Glomerular visceral epithelial cell (primary cell): ENCODE results near the gene CLEC16A.
"Not testable (repeated sequence)": the region's sequence is repeated elsewhere in the genome, so short reads cannot be mapped to it uniquely, and the experiment has no call there.

Experiments used
- DNase-seq: peaks from one replicate; pipeline ENCODE4 v3.0.0-alpha.2; 2016; ENCODE audit errors: extremely low spot score

Gene CLEC16A

DNA sequence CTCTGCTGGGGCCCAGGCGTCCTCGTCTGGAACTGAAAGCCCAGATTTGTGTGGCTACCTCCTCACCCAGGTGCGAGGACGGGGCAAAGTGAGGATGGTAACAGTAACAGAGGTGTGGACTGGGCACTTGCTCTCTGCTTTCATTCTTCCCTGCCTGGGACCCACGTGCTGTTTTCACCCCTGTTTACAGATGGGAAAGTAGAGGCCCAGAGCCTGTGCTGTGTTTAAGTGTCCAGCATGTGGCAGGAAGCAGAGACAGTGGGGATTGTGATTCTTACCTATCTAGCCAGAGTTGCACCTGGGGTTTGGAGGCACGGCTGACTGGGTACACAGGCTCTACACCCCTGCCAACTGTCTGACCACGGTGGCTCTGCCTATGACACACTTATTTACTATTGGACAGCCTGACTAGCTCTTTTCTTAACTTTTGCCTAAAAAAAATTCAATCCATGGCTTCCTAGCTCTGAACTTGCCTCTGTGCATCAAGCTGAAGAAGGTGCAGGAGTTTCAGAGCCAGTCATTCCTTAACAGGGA is 155.4 kb downstream of the CLEC16A start:
- DNase-seq, result no peak

DNA sequence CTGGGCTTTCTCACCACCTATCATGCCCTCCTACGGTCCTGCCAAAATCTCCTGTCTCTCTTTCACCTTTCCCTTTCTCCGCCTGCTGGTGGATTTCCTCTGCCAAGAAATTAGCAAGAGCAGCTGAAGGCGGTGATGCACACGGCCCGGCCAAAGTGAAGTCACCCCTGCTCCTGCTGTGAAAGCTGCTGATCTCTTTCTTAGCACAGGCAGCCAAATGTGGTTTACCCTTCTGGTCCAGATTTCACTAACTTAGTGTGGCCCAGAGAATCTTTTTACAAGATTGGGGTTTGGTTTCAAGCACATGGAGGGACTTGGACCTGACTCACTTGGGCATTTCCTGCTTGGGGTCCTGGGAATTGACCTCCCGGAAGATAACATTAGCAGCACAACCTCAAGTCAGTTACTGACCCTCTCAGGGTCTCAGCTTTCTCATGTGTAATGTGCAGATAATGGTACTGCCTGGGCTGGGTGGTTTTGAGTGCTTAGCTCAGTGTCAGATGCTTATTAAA is 155.9 kb downstream of the CLEC16A start:
- DNase-seq, result peak; percentile 77

DNA sequence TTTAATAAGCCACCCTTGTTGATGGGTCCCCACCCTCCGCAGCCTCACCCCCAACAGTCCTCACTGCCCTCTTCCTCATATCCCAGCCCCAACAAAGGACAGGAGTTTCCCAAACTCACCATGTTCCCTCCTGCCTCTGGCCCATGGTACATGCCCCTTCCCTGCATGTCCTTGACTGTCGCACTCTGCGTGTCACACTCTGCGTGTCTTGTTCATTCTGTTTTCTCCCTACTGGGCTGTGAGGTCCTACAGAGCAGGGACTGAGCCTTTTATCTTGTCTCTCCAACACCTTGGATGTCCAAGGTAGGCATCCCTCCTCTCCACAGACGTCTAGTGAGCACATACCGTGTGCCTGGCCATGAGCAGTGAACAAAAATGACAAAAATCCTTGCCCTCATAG is 156.9 kb downstream of the CLEC16A start:
- no peak for DNase-seq

DNA sequence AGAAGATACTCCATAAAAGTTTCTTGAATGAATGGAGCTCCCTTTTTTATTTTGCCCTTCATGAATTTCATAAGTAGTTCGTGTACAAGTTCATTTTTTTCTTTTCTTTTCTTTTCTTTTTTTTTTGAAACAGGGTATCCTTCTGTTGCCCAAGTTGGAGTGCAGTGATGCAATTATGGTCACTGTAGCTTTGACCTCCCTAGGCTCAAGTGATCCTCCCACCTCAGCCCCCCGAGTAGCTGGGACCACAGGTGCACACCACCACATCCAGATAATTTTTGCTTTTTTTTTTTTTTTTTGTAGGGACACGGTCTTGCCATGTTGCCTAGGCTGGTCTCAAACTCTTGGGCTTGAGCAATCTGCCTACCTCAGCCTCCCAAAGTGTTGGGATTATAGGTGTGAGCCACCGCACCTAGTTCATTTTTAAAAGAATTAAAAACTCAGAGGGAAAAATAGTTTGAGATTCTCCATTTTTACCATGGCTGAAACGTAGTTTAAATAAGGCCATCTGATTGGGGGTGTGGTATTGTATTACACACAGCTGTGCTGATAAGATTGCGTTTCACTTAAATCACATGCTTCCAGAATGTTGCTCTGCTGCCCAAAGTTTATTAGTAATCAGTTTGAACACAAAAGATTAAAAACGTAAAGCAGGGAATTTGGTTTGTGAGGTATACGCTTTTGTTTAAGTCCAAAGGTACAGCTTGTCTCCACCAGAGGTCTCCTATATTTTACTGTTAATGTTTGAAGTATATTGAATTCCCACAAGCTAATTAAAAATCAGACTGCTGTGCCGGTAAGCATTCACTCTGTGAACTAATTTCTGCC is 157.5 kb downstream of the CLEC16A start:
- no peak for DNase-seq

DNA sequence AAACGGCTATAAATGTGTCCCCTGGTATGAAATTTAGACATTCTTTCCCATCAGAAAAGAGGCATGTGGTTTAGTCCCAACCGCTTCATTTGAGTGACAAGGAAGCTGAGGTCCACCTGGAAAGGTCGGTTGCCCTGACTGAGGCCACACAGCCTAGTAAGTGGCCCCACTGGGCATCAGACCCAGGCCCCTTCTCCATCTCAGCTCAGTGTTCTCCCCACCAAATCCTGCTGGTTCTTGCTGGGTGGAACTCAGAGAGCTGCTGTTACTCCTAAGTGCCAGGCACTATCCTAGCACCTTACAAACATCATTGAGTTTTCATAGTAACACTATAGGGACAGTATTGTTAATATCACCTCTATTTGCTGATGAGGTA is 158.1 kb downstream of the CLEC16A start:
- DNase-seq, result no peak

DNA sequence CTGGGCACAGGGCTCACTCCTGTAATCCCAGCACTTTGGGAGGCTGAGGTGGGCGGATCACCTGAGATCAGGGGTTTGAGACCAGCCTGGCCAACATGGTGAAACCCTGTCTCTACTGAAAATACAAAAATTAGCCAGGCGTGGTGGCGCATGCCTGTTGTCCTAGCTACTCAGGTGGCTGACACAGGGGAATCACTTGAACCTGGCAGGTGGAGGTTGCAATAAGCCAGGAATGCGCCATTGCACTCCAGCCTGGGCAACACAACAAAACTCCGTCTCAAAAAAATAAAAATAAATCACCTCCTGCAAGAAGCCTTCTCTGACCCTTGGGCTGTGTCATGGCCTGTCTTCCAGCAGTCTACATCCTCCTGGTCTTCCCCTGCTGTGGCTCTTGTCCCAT is 158.9 kb downstream of the CLEC16A start:
- DNase-seq, result not testable (repeated sequence)

DNA sequence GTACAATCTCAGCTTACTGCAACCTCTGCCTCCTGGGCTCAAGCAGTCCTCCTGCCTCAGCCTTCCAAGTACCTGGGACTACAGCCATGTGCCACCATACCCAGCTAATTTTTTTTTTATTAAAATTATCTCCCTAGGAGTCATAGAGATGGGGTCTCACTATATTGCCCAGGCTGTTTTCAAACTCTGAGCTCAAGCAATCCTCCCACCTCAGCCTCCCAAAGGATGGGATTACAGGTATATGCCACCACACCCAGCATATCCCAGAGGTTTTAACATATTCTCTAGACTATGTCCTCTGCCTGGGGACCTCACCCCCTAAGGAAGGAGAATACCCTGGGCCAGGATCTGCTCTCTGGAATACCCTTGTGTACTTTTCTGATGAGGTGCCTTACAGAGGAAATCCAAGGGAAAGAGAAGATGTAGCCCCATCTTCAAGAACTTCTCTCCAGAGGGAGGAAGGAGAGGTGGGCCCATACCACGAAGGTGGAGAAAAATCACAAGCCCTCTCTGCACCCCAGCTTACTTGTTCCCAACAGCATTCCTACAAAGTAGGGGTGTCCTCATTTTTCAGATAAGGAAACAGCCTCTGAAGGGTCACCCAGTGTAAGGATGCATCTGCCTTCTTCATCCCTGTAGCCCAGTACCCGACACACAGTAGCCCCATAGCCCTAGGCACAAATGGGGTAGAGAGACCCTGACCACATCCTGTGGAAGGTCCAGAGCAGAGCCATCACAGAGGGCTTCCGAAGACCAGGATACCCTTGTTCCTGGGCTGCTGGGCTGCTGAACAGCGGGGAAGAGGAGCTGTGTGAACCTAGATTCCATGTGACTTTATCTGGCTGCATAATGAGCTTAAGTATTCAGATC is 160.0 kb downstream of the CLEC16A start:
- no peak for DNase-seq

DNA sequence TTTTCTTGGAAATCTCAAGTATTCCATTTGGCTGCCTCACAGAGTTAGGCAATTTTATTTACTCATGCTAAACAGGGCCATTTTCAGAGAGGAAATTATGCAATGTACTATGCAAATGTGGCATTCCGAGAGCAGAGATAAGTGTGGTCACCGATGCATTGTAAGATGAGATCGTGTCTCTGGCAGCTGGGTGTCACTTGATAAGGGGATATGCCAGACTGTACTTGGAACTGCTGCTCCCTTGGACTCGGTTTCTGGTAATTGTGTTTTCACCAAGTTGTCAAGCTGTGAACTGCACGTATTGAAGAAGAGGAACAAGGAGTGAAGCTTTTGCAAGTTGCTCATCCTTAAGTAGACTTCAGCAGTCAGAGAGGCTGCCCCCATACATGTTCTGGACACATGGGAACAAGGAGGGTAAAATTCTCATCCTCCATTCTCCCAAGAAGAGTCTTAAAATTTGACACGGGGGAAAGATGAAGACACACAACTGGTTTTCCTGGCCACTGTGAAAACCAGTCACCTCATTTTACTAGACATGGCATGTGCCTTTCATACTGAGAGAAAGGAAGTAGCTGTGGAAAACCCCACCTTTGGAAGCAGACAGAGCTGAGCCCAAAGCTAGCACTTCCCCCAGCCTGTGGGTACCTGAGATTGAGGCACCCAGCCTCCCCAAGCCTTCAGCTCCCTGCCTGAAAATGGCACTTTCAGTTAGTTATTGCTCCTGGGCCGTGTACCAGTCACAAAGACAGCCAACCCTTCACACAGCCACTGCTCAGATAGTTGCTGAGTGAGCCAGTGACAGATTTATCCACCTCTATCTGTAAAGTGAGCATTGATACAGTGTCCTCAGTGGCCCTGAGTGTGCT is 160.9 kb downstream of the CLEC16A start:
- peak; percentile 58 for DNase-seq

DNA sequence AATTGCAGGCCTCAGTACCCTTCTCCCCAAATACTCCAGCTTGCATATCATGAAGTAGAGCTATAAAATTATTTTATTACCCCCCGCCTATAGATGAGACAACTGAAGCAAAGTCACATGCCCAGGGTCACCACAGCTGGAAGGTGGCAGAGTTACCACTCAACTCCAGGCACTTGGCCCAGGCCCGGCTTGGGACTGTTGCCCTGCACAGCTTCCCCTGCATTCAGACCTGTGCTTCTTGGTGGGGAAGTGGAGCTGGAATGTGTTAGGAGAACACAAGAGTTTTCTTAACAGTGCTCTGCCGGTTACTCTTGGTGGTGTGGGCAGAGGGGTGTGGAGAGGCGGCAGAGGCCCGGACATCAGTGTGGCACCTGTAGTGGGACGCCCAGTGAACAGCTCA is 162.4 kb downstream of the CLEC16A start:
- DNase-seq, result no peak

DNA sequence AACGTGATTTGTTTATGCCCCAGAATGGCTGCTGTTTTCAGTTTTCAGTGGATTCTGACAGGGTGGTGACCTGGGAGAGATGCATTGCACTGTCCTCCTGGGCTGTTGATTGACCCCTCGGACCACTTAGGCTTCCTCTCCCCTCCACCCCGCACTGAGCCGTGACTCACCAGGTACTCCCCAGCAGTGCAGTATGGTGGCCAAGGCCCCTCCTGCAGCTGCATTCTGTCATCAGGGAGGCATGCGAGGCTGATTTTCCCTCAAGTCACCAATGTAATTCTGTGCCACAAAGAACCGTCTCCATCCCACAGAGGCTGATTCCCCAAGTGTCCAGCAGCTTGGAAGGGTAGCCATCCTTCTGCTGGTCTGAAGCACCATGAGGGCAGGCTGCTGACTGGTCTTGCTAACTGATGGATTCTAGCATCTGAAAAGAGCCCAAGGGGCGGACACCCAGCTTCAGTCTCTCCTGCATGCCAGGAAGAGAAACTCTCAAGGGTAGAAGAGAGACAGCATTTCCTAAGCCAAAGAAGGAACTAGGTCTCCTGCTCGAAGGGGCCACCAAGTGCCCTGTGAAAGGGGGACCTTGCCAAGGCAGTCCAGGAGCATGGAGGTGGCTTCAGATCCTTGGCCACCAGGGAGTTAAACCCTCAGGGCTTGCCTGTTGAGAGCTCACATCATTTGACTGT is 163.6 kb downstream of the CLEC16A start:
- peak; percentile 70 for DNase-seq

DNA sequence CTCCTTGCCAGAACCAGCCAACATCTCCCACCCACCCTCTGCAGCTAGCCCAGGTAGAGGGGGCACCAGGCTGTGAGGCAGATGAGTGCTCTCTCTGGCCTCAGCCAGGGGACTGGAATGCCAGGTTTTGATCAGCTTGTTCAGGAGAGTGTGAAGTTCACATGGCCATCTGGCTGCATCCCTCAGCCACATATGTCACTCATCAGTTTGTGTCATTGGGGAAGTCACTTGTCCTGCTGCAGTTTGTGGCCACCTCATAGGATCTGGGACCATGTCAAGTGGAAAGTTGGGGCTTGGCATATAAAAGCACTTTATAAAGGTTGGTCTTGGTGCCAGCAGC is 164.1 kb downstream of the CLEC16A start:
- DNase-seq, result no peak

DNA sequence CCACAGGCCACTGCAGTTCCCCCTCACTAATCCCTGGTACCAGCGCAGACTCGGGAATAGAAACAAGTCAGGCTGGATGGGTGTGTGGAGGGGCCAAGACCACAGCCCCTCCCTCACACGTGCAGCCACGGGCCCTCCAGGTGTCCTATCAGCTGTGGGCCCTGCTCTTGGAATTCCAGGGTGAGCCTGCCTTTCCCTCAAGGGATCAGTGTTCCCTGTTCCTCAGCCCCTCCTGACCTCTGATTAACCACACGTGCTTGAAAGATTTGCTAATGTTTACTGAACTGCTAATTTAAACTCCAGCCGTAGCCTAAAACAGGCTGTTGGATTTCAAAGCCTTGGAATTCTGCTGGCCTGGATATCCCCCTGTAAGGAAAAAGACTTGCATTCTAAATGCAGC is 165.2 kb downstream of the CLEC16A start:
- DNase-seq, result no peak

DNA sequence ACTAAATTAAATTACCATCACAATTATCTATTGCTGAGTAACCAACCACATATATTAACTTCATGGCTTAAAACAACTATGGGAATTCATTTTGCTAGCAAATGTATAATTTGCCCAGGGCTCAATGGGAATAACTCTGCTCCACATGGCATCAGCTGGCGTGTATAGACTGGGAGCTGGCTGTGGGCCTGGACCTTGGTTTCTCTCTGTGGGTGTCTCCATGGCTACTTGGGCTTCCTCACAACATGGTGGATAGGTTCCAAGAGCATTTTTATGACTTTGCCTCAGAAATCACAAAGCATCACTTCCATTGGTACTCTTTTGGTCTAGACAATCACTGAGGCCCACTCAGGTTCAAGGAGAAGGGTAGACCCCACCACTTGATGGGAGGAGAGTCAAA is 166.8 kb downstream of the CLEC16A start:
- no peak for DNase-seq

DNA sequence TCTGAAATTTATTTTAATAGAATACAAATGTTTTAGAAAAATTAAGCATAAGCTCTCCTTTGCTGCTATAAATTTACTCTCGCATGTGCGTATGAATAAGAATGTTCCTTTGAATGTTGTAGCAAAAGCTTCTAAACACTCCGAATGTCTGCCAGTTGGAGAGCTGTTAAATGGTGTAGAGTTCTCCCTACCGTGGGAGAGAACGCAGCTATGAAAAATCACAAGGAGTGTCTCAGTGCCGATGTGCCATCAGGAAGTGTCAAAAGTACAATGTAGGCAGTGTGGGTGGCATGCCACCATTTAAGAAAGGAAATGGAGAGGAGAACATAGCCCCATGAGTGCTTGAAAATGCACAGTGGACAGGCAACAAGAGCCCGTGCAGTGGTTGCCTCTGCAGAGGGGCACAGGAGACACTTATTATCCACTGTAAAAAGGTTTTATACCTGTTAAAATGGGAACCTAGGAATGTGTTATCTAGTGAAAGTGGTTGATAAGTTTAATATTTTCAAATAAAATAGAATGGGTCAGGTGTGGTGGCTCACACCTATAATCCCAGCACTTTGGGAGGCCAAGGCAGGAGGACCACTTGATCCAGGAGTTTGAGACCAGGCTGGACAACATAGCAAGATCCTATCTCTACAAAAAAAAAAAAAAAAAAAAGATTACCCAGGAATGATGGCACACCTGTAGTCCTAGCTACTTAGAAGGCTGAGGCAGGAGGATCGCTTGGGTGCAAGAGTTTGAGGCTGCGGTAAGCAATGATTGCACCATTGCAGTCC is 167.7 kb downstream of the CLEC16A start:
- no peak for DNase-seq

DNA sequence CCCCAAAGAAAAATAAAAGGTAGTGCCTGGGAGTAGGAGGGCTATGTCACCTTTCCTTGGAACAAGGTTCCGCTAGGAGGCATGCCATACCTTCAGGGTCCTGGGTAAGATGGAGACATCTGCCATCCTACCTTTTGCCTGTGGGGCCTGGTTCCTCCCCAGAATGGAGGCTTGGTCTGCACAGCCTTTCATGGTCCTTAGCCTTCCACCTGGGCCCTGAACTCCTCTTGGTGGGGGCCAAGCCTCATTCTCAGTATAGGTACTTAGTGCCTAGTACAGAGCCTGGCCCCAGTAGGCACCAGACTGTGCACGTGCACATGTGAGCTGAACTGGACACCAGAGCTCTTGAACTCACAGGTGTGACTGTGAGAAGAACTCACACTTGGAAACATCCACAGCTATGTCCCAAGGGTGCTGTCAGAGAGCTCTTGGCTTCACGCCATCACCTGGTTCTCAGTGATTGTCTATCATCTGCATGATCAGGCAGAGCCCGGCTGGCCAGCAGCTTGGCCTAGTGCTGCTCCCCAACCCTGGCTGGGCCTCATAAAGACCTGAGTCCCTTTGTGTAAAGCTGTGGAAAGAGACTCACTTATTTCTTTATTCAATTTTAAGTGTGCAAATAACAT is 168.5 kb downstream of the CLEC16A start:
- DNase-seq, result no peak

DNA sequence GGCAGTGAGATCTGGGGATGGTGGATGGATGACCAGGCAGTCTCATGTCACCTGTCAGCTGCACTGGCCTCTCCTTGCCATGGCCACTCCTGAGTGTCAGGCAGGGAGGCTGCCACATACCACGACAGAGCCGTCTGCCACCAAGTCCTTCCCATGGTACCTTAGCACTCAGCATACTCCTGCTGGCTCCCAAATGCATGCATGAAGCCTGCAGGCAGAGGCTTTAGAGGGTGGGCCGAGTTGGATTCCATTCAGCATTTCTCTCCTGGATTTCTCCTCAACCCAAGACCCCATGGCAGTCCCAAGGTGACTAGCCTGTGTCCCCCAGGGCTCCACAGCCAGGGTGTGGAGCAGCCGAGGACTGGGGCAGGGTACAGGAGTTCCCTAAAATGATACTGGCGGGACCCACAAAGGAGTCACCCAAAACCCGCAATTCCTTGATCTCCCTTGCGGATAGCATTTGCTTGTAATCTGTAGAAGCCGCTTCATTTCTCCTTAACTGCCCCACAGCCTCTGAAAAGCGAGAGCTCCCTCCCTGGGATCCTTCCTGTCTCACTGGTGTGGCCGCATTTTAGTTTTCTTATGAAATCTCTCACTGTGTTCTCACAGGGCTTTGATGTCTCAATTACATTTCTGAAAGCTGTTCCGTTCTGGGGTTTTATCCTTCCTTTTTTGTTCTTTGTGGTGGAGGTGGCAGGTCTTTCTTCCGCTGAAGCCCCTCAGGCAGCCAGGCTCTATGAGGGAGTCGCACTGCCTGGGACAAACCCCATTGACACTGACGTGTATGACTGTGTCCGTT is 170.2 kb downstream of the CLEC16A start:
- DNase-seq, result no peak

DNA sequence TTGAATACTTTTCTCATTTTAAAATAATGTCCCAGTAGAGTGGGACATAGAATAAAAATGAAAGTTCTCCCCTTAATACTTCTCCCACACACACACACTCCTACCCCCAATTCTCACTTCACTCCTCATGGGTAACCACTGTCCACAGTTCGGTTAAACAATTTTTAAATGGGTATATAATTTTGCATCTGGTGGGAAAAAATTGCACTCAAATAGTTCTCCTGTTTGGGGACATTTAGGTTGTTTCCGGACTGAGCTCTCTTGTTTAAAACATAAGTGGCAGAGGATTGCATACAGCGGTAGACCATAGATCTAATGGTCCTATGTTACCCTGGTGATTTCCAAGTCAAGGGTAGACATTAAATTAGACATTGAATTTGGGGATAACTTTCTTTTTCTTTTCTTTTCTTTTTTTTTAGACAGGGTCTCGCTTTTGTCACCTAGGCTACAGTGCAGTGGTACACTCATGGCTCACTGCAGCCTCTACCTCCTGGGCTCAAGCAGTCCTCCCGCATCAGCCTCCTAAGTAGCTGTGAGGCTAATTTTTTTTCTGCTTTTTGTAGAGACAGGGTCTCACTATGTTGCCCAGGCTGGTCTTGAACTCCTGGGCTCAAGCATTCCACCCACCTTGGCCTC is 173.3 kb downstream of the CLEC16A start:
- DNase-seq, result no peak

DNA sequence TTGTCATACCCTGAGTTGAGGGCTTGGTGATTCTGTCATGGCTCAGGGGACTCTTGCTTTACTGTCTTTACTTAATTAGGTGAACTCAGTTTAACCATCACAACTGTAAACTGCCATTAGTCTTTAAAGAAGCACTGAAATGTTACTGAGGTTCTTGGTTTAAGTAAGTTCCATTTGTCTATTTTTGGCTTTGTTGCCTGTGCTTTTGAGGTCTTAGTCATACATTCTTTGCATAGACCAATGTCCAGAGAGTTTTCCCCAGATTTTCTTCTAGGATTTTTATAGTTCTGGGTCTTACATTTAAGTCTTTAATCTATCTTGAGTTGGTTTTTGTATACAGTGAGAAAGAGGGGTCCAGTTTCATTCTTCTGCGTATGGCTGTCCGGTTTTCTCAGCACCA is 174.1 kb downstream of the CLEC16A start:
- DNase-seq, result no peak
